ENCODE measurements around the gene RNF13.
"Not testable (repeated sequence)": the region's sequence is repeated elsewhere in the genome, so short reads cannot be mapped to it uniquely, and the experiment has no call there.

The RNF13 gene

GRCh38 chr3:149819432-149819831, 6.4 kb downstream of the RNF13 start:
- no peak for DNase-seq (ENCODE audit: low read depth)
- no peak for TF ChIP-seq CTCF (conservative IDR thresholded peaks at IDR 0.05; ENCODE audit: low read depth, low read length)
- no peak overlapping the region for H3K4me3 ChIP-seq (ENCODE audit: low read depth, low read length)

- DNase-seq (ENCODE audit: low read depth): no peak
- H3K4me3 ChIP-seq (ENCODE audit: low read depth, low read length): no peak overlapping the region
- no peak for TF ChIP-seq CTCF (conservative IDR thresholded peaks at IDR 0.05; ENCODE audit: low read depth, low read length)
These were observed 7.2 kb downstream of the RNF13 start for GRCh38 chr3:149820183-149820582.

GRCh38 chr3:149826636-149827035, 13.6 kb downstream of the RNF13 start:
- no peak for DNase-seq (ENCODE audit: low read depth)
- TF ChIP-seq CTCF (conservative IDR thresholded peaks at IDR 0.05; ENCODE audit: low read depth, low read length): no peak
- no peak overlapping the region for H3K4me3 ChIP-seq (ENCODE audit: low read depth, low read length)

GRCh38 chr3:149828390-149828789, 15.4 kb downstream of the RNF13 start:
- TF ChIP-seq CTCF (conservative IDR thresholded peaks at IDR 0.05; ENCODE audit: low read depth, low read length): no peak
- DNase-seq (ENCODE audit: low read depth): no peak
- no peak overlapping the region for H3K4me3 ChIP-seq (ENCODE audit: low read depth, low read length)

GRCh38 chr3:149829631-149830030, 16.6 kb downstream of the RNF13 start:
- not testable (repeated sequence) for H3K4me3 ChIP-seq (ENCODE audit: low read depth, low read length); DNase-seq (ENCODE audit: low read depth)

GRCh38 chr3:149830902-149831301, 17.9 kb downstream of the RNF13 start:
- no peak for DNase-seq (ENCODE audit: low read depth)
- TF ChIP-seq CTCF (conservative IDR thresholded peaks at IDR 0.05; ENCODE audit: low read depth, low read length): no peak
- no peak overlapping the region for H3K4me3 ChIP-seq (ENCODE audit: low read depth, low read length)

- DNase-seq (ENCODE audit: low read depth): no peak
- no peak for TF ChIP-seq CTCF (conservative IDR thresholded peaks at IDR 0.05; ENCODE audit: low read depth, low read length)
- H3K4me3 ChIP-seq (ENCODE audit: low read depth, low read length): no peak overlapping the region
These were observed 18.3 kb downstream of the RNF13 start for GRCh38 chr3:149831321-149831720.

- no peak for TF ChIP-seq CTCF (conservative IDR thresholded peaks at IDR 0.05; ENCODE audit: low read depth, low read length)
- DNase-seq (ENCODE audit: low read depth): peak; percentile 36
- no peak overlapping the region for H3K4me3 ChIP-seq (ENCODE audit: low read depth, low read length)
These were observed 19.1 kb downstream of the RNF13 start for GRCh38 chr3:149832086-149832485.

Measured in choroid plexus epithelial cell (primary cell).